Naive thymus-derived CD8-positive, alpha-beta T cell (primary cell): ENCODE data around the gene TIMM13. TPM values are rescaled to one million over a fixed set of nuclear protein-coding genes. Genes with fewer than 3 reads are reported as not detected.
"Not testable (repeated sequence)": the region's sequence is repeated elsewhere in the genome, so short reads cannot be mapped to it uniquely, and the experiment has no call there.

Experiments used
- ATAC-seq, 2 donors: fragments of 150-1000 bp; cut with Tn5 transposase in 1 of 2; sonication (Bioruptor Pico), chemical (Tn5 transposase) in 1 of 2; 1 replicate in 1 of 2; 2 replicates in 1 of 2; pipeline ENCODE4 v1.10.0; 2021; ENCODE audit warnings: mild to moderate bottlenecking in 2 of 2, moderate library complexity in 2 of 2
- POLR2A ChIA-PET: fragments of 350-600 bp; sonication (Branson Sonifier 250); formaldehyde crosslinking; loops from one replicate; lab custom pipeline; 2021; ENCODE audit warnings: antibody characterized with exemption; lab: Charles Lee
- DNase-seq, 10 donors: peaks; one replicate each; pipeline versions ENCODE4 v3.0.0 to v3.0.0-alpha.2; 2020 to 2022
- H3K27ac Mint-ChIP-seq, 10 donors: one replicate each; pipeline ENCODE4 v1.8.0; 2020 to 2022; ENCODE audit warnings: mild to moderate bottlenecking in 10 of 10, mixed read lengths in 10 of 10, moderate library complexity in 4 of 10, inconsistent platforms in 1 of 10
- H3K27me3 Mint-ChIP-seq, 5 donors: one replicate each; pipeline ENCODE4 v1.8.0; 2021 to 2022; ENCODE audit warnings: mixed read lengths in 5 of 5
- H3K36me3 Mint-ChIP-seq, 3 donors: one replicate each; pipeline ENCODE4 v1.8.0; 2020 to 2022; ENCODE audit warnings: mixed read lengths in 3 of 3, mild to moderate bottlenecking in 2 of 3, inconsistent platforms in 1 of 3
- H3K4me1 Mint-ChIP-seq, 4 donors: one replicate each; pipeline ENCODE4 v1.8.0; 2021 to 2022; ENCODE audit warnings: mixed read lengths in 4 of 4
- H3K4me3 Mint-ChIP-seq, 10 donors: one replicate each; pipeline ENCODE4 v1.8.0; 2020 to 2022; ENCODE audit warnings: mild to moderate bottlenecking in 10 of 10, mixed read lengths in 10 of 10, moderate library complexity in 6 of 10, inconsistent platforms in 1 of 10
- H3K9me3 Mint-ChIP-seq, 9 donors: one replicate each; pipeline ENCODE4 v1.8.0; 2020 to 2022; ENCODE audit warnings: mixed read lengths in 9 of 9, mild to moderate bottlenecking in 3 of 9, inconsistent platforms in 1 of 9, moderate library complexity in 1 of 9
- polyA plus RNA-seq, 3 donors: library from polyadenylated mRNA; unstranded; fragments of 300-500 nt; fragmentation: Illumina TruSeq; gene quantifications; one replicate each; pipeline ENCODE4 v1.2.3, GENCODE V29; 2021
- total RNA-seq, 8 experiments: library from RNA in 2 of 8; stranded (reverse) in 2 of 8; gene quantifications; one replicate each; pipeline ENCODE4 v1.2.3 and lab custom pipeline; 2021 to 2026

TIMM13 gene
- total and polyA plus RNA-seq, 5 experiments from 2014 or later = 33.6 to 92.2 (median 74.4) TPM

DNA sequence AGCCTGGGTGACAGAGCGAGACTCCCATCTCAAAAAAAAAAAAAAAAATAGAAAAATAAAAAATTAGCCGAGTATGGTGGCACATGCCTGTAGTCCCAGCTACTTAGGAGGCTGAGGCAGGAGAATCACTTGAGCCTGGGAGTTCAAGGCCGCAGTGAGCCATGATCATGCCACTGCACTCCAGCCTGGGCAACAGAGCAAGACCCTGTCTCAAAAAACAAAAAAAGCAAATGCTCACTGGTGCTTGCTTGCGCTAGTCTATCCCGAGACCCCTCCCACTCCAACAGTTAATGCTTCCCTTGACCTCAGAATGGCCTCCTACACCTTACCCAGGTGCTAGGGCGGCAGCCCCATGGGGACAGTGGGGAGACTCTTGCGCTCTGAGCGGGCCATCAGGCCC is 9.9 kb downstream of the TIMM13 start:
- not testable (repeated sequence) for DNase-seq, H3K4me3 Mint-ChIP-seq, ATAC-seq, H3K27me3 Mint-ChIP-seq, H3K4me1 Mint-ChIP-seq, H3K36me3 Mint-ChIP-seq, H3K9me3 Mint-ChIP-seq
- peak overlapping the region in 2 of 10 donors; percentile 40 to 75 for H3K27ac Mint-ChIP-seq
- POLR2A ChIA-PET = interaction anchor here (0.6 to 1.0 kb wide), 2 partner anchors 10 to 188 kb away, joined by 3 to 5 read pairs; partner anchors contain the start of gene TIMM13

DNA sequence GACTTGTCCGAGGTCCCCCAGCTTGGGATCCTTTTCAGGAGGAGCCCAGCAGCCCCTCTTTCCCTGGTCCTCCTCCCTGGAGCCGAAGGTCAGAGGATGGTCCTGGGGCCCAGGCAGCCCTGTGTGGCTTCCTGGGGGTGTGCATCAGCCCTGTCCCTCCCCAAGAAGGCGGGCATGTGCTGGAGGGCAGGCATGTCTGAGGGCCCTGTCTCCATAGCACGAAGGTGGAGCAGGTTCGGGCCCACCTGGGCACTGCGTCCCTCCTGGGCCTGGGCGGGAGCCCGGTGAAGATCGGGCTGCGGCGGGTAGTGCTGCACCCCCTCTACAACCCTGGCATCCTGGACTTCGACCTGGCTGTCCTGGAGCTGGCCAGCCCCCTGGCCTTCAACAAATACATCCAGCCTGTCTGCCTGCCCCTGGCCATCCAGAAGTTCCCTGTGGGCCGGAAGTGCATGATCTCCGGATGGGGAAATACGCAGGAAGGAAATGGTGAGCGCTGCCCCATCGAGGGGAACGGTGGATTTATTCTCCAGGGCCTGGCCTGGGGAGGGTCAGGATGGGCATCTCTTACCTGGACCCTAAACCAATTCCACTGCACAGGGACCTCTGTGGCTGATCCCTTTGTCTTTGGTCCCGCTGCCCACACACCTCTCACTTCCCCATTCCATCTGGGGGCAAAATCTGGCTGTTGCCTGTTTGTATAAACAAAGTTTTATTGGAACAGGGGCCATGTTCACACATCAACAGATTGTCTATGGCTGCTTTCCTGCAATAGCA is 10.9 kb downstream of the TIMM13 start:
- Mint-ChIP-seq H3K4me1 (peaks cover 0 to 5% (median 0%) of the 10 kb centered on the region in 4 donors), H3K4me3 (no peak overlapping the region), H3K36me3 (peaks cover 0 to 7% (median 7%) of the 10 kb centered on the region in 3 donors), H3K27ac (peak overlapping the region in 1 of 10 donors; percentile 40), H3K9me3 (no peaks in the 10 kb centered on the region), H3K27me3 (no peaks in the 10 kb centered on the region)
- no peak for ATAC-seq
- no peak for DNase-seq
- POLR2A ChIA-PET = interaction anchor here (1.0 kb wide), 1 partner anchor 10 kb away, joined by 3 read pairs; the partner anchor contains the start of gene TIMM13

GRCh38 chr19:2415973-2416319 is 11.4 kb downstream of the TIMM13 start:
- DNase-seq (no peak), ATAC-seq (no peak)
- peaks cover 0 to 5% (median 0%) of the 10 kb centered on the region in 4 donors for H3K4me1 Mint-ChIP-seq
- no peaks in the 10 kb centered on the region for H3K9me3 Mint-ChIP-seq
- peaks cover 0 to 7% (median 7%) of the 10 kb centered on the region in 3 donors for H3K36me3 Mint-ChIP-seq
- H3K4me3 Mint-ChIP-seq = no peak overlapping the region
- no peak overlapping the region for H3K27ac Mint-ChIP-seq
- no peaks in the 10 kb centered on the region for H3K27me3 Mint-ChIP-seq
- POLR2A ChIA-PET = no interaction called here

- DNase-seq = no peak
- H3K4me1 Mint-ChIP-seq = peaks cover 0 to 5% (median 0%) of the 10 kb centered on the region in 4 donors
- no peak for ATAC-seq
- POLR2A ChIA-PET = no interaction called here
- peaks cover 0 to 4% (median 0%) of the 10 kb centered on the region in 5 donors for H3K27me3 Mint-ChIP-seq
- peaks cover 0 to 2% (median 0%) of the 10 kb centered on the region in 9 donors for H3K9me3 Mint-ChIP-seq
- H3K4me3 Mint-ChIP-seq = no peak overlapping the region
- H3K27ac Mint-ChIP-seq = no peak overlapping the region
- peaks cover 0 to 7% (median 7%) of the 10 kb centered on the region in 3 donors for H3K36me3 Mint-ChIP-seq
Measured at GRCh38 chr19:2415281-2415972, 12.0 kb downstream of the TIMM13 start.

- no peak for DNase-seq
- H3K4me3 Mint-ChIP-seq = peak overlapping the region in 1 of 10 donors; percentile 43
- peaks cover 0 to 9% (median 0%) of the 10 kb centered on the region in 4 donors for H3K4me1 Mint-ChIP-seq
- peak overlapping the region in 1 of 10 donors; percentile 2 for H3K27ac Mint-ChIP-seq
- H3K36me3 Mint-ChIP-seq = peaks cover 0 to 7% (median 7%) of the 10 kb centered on the region in 3 donors
- POLR2A ChIA-PET = no interaction called here
- peaks cover 0 to 9% (median 4%) of the 10 kb centered on the region in 5 donors for H3K27me3 Mint-ChIP-seq
- H3K9me3 Mint-ChIP-seq = peaks cover 0 to 2% (median 0%) of the 10 kb centered on the region in 9 donors
- ATAC-seq = no peak
Measured at GRCh38 chr19:2413629-2414028, 13.8 kb downstream of the TIMM13 start.

- H3K4me1 Mint-ChIP-seq = peaks cover 0 to 9% (median 0%) of the 10 kb centered on the region in 4 donors
- peaks cover 0 to 7% (median 7%) of the 10 kb centered on the region in 3 donors for H3K36me3 Mint-ChIP-seq
- no peak overlapping the region for H3K4me3 Mint-ChIP-seq
- peaks cover 0 to 9% (median 4%) of the 10 kb centered on the region in 5 donors for H3K27me3 Mint-ChIP-seq
- POLR2A ChIA-PET = no interaction called here
- H3K9me3 Mint-ChIP-seq = peaks cover 0 to 2% (median 0%) of the 10 kb centered on the region in 9 donors
- H3K27ac Mint-ChIP-seq = peak overlapping the region in 4 of 10 donors; percentile 13 to 60 (median 55)
- no peak for ATAC-seq
- no peak for DNase-seq
Measured at GRCh38 chr19:2413159-2413558, 14.2 kb downstream of the TIMM13 start.

DNA sequence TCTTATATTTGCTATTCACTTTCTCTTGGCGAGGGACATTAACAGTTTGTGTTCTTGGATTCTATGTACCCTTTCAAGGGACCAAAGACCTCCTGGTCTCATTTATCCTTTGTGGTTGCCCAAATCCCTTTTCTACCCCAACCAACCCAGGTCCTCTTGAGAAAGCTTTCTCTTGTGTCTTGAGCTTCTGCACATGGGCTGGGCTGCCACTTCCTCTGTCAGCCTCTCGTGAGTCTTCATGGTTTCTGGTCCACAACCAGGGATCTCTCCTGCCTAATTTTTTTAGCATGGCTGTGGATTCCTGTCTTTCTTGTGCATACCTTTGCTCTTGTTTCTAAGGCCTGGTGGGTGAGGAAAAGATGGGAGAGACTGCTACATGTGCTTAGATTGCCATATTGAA is 14.9 kb downstream of the TIMM13 start:
- H3K4me3 Mint-ChIP-seq = no peak overlapping the region
- H3K27ac Mint-ChIP-seq = peak overlapping the region in 2 of 10 donors; percentile 27 to 55
- peaks cover 0 to 9% (median 4%) of the 10 kb centered on the region in 5 donors for H3K27me3 Mint-ChIP-seq
- ATAC-seq (no peak), DNase-seq (no peak)
- H3K36me3 Mint-ChIP-seq = peaks cover 0 to 3% (median 2%) of the 10 kb centered on the region in 3 donors
- POLR2A ChIA-PET = no interaction called here
- peaks cover 0 to 9% (median 0%) of the 10 kb centered on the region in 4 donors for H3K4me1 Mint-ChIP-seq
- H3K9me3 Mint-ChIP-seq = peaks cover 0 to 2% (median 0%) of the 10 kb centered on the region in 9 donors

GRCh38 chr19:2411709-2412108 is 15.7 kb downstream of the TIMM13 start:
- POLR2A ChIA-PET = interaction anchor here (0.6 kb wide), 1 partner anchor 1067 kb away, joined by 3 read pairs; no protein-coding TSS in a partner anchor
- Mint-ChIP-seq H3K9me3 (peaks cover 0 to 2% (median 0%) of the 10 kb centered on the region in 9 donors), H3K4me1 (peaks cover 0 to 9% (median 0%) of the 10 kb centered on the region in 4 donors), H3K27me3 (peaks cover 0 to 9% (median 4%) of the 10 kb centered on the region in 5 donors), H3K36me3 (peaks cover 0 to under 1% (median 0%) of the 10 kb centered on the region in 3 donors), H3K4me3 (no peak overlapping the region), H3K27ac (peak overlapping the region in 1 of 10 donors; percentile 53)
- ATAC-seq (no peak), DNase-seq (no peak)

DNA sequence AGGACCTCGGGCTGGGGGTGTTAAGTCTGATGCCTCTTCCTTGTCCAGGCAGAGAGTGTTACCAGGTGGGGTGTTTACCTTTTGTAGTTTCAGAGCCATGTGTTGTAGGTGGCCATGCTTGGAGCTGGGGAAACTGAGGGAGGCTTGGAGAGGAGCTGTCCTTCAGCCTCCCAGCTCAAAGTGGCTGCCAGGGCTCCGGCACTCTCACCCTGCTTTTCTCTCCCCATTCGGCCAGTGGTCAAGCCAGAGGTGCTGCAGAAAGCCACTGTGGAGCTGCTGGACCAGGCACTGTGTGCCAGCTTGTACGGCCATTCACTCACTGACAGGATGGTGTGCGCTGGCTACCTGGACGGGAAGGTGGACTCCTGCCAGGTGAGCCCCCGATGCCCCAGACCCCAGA is 17.4 kb downstream of the TIMM13 start:
- POLR2A ChIA-PET = interaction anchor here (0.5 to 1.3 kb wide), 3 partner anchors 19 to 135 kb away, joined by 3 to 4 read pairs (median 3); no protein-coding TSS in a partner anchor
- no peak for ATAC-seq
- no peak overlapping the region for H3K4me3 Mint-ChIP-seq
- peaks cover 0 to 9% (median 4%) of the 10 kb centered on the region in 5 donors for H3K27me3 Mint-ChIP-seq
- no peak for DNase-seq
- peaks cover 0 to 9% (median 0%) of the 10 kb centered on the region in 4 donors for H3K4me1 Mint-ChIP-seq
- no peaks in the 10 kb centered on the region for H3K36me3 Mint-ChIP-seq
- peak overlapping the region in 1 of 10 donors; percentile 73 for H3K27ac Mint-ChIP-seq
- H3K9me3 Mint-ChIP-seq = peaks cover 0 to 2% (median 0%) of the 10 kb centered on the region in 9 donors

DNA sequence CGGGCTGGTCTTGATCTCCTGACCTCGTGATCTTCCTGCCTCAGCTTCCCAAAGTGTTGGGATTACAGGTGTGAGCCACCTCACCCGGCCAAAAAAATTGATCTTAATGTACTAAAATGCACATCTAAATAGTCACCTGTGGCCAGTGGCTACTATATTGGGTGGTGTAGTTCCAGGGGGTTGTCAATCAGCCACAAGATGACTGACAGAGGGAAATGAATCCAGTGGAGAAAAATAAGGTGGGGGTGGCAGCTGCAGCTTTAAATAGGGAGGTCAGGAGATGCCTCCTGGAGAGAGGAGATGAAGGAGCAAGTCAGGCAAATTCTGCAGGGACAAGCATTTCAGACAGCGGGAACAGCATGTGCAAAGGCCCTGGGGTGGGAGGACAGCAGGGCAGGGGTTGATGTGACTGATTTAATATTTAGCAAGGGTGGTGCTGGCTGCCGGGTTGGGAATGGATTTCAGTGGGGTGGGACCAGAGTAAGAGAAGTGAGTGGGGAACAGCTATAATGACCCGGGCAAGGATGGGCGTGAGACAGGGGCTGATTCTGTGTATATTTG is 18.0 kb downstream of the TIMM13 start:
- Mint-ChIP-seq H3K4me3 (no peak overlapping the region), H3K36me3 (no peaks in the 10 kb centered on the region), H3K27ac (peak overlapping the region in 2 of 10 donors; percentile 73 to 77), H3K27me3 (peaks cover 0 to 9% (median 4%) of the 10 kb centered on the region in 5 donors), H3K4me1 (peaks cover 0 to 9% (median 0%) of the 10 kb centered on the region in 4 donors), H3K9me3 (peaks cover 0 to 2% (median 0%) of the 10 kb centered on the region in 9 donors)
- DNase-seq (no peak), ATAC-seq (no peak)
- POLR2A ChIA-PET = interaction anchor here (0.5 to 1.3 kb wide), 2 partner anchors 50 to 135 kb away, joined by 3 read pairs; no protein-coding TSS in a partner anchor

DNA sequence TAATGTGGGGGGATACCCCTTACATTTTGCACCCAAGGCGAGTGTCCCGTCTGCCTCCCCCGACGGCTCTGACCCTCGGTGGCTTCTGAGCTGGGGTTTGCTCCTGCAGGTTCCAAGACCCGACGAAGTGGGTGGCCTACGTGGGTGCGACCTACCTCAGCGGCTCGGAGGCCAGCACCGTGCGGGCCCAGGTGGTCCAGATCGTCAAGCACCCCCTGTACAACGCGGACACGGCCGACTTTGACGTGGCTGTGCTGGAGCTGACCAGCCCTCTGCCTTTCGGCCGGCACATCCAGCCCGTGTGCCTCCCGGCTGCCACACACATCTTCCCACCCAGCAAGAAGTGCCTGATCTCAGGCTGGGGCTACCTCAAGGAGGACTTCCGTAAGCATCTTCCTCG is 19.1 kb downstream of the TIMM13 start:
- no peaks in the 10 kb centered on the region for H3K36me3 Mint-ChIP-seq
- H3K4me1 Mint-ChIP-seq = peaks cover 0 to 8% (median 0%) of the 10 kb centered on the region in 4 donors
- peaks cover 0 to 9% (median 4%) of the 10 kb centered on the region in 5 donors for H3K27me3 Mint-ChIP-seq
- ATAC-seq (no peak), DNase-seq (no peak)
- H3K27ac Mint-ChIP-seq = no peak overlapping the region
- H3K4me3 Mint-ChIP-seq = no peak overlapping the region
- peaks cover 0 to 2% (median 0%) of the 10 kb centered on the region in 9 donors for H3K9me3 Mint-ChIP-seq
- POLR2A ChIA-PET = no interaction called here

DNA sequence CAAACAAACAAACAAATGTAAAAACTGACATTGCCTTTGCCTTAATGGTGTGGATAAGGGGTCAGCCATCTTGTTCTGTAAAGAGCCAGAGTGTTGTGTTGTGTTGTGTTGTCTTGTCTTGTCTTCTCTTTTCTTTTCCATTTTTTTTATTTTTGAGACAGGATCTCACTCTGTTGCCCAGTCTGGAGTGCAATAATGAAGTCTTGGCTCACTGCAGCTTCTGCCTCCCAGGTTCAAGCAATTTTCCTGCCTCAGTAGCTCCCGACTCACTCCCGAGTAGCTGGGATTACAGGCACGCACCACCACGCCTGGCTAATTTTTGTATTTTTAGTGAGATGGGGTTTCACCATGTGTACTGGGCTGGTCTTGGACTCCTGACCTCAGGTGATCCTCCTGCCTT is 27.8 kb downstream of the TIMM13 start:
- no peak overlapping the region for H3K27ac Mint-ChIP-seq
- no peak overlapping the region for H3K4me3 Mint-ChIP-seq
- no peaks in the 10 kb centered on the region for H3K36me3 Mint-ChIP-seq
- H3K27me3 Mint-ChIP-seq = no peaks in the 10 kb centered on the region
- H3K4me1 Mint-ChIP-seq = peaks cover 0 to 5% (median 1%) of the 10 kb centered on the region in 4 donors
- DNase-seq (no peak), ATAC-seq (no peak)
- no peaks in the 10 kb centered on the region for H3K9me3 Mint-ChIP-seq
- POLR2A ChIA-PET = no interaction called here
